NCI-H345 treated with DMSO at 0.1 percent for 48 hours (cell line): ENCODE data around the gene YES1.
"Not testable (repeated sequence)": the region's sequence is repeated elsewhere in the genome, so short reads cannot be mapped to it uniquely, and the experiment has no call there.

Experiments
- DNase-seq: peaks from one replicate; lab custom pipeline; 2025; ENCODE audit not compliant: unreplicated experiment; lab: John Stamatoyannopoulos, UW

The YES1 gene

GRCh38 chr18:686339-687111 lies 125.5 kb downstream of the YES1 start:
- DNase-seq, result peak; percentile 8

DNA sequence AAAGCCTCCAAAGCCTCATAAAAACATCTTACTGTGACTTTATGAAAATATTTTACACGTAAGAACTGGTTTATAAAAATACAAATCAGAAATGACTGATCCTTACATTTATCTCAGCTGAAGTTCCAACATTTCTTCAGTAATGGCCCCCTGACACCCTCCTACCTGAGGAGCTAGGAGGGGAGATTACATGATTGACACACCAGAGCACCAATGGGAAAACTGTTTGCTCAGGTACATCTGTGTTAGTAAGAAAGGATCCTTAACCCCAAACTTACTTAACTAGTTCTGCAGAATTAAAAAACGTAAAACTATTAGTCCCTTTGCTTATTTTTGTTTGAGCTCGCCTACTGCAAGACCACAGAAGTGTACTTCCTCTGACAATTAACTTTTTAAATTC lies 126.6 kb downstream of the YES1 start:
- DNase-seq, result no peak

- no peak for DNase-seq
Measured at GRCh38 chr18:683531-683930, 128.5 kb downstream of the YES1 start.

- DNase-seq, result no peak
Measured at GRCh38 chr18:682833-683232, 129.2 kb downstream of the YES1 start.

DNA sequence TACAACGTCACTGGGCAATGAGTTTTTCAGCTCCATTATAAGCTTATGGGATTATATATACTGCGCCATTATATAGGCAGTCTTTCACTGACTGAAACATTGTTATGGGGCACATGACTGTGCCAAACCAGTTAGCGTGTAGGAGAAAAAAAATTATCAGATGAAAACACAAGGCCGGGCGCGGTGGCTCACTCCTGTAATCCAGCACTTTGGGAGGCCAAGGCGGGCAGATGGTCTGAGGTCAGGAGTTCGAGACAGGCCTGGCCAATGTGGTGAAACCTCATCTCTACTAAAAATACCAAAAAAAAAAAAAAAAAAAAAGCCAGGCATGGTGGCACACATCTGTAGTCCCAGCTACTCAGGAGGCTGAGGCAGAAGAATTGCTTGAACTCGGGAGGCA lies 129.6 kb downstream of the YES1 start:
- not testable (repeated sequence) for DNase-seq

DNA sequence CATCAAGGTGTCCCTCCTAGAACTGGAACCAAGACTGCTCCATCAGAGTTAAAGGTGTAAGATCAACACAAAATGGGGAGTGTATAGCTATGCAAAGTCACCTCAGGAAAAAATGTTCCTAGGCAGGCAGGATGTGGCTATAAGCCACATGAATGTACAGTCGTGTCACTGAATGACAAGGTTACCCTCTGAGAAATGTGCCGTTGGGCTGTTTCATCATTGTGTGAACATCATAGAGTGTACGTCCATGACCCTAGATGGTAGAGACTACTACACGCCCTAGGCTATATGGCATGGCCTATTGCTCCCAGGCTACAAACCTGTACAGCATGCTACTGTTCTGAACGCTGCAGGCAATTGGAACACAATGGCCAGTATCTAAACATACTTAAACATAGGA lies 130.1 kb downstream of the YES1 start:
- no peak for DNase-seq

DNA sequence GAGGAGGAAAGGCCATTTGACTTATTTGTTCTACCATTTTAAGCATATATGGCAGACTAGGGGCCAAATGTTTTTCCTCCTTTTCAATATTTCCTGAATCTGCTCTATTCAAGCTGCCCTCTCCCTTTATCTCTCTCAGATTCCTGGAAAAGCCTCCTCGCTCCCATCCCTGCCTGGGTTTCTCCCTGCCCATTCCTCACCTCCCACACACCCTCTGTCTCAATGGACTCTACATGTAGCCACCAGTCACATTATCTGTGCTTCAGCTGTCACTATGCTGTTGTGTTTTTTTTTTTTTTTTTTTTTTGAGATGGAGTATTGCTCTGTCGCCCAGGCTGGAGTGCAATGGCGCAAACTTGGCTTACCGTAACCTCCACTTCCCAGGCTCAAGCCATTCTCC lies 131.7 kb downstream of the YES1 start:
- DNase-seq, result no peak

DNA sequence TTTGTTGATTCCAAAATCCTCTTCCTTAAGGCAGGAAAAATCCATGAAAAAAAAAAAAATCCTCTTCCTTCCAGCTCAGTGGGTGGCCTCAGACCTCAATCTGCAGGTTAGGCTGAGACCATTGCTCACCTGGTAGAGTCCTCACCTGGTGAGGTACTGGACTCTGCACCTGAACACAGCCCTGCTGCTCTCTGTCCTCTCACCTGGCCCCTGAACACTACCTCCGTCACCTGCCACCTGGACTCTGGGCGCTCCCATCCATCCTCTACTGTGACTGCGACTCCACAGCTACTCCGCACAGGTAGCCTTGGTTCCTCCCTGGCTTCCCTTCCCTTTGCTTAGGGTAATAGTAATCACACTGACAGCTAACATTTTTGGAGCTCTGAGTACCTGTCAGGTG lies 132.5 kb downstream of the YES1 start:
- DNase-seq, result no peak

DNA sequence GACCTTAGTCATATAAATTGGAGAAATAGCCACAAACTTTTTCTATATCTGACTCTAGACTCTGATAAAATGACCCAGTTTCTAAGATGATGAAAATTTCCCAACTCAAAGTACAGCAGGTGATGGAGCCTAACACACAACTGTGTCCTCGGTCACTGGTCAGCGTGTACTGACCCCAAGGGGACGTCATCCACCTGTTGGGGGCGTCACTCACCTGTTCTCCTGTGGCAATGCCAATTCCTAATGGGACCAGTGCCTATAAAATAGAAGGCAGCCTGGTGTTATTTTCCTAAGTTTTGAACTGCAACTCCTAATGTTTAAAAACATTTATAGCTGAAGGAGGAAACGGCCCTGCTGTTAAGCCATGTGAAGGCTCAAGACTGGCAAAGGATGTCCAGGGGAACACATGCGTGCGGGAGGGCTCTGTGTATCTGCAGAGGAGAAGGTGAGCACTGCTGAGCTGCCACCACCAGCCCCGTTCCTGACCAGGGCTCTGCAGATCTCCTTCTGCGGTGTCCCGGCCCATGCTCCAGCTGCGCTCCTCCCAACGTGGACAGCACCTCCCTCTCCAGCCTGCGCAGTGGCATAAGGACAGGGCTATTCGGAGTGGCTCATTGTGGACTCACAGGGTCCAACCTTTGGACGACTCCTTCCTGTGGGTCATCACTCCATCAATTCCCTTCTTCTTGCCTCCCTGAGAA lies 133.4 kb downstream of the YES1 start:
- no peak for DNase-seq

- no peak for DNase-seq
Measured at GRCh38 chr18:677951-678381, 134.1 kb downstream of the YES1 start.

- no peak for DNase-seq
Measured at GRCh38 chr18:677145-677544, 134.9 kb downstream of the YES1 start.

- no peak for DNase-seq
Measured at GRCh38 chr18:676736-677135, 135.3 kb downstream of the YES1 start.

GRCh38 chr18:676069-676468 lies 136.0 kb downstream of the YES1 start:
- DNase-seq, result no peak

DNA sequence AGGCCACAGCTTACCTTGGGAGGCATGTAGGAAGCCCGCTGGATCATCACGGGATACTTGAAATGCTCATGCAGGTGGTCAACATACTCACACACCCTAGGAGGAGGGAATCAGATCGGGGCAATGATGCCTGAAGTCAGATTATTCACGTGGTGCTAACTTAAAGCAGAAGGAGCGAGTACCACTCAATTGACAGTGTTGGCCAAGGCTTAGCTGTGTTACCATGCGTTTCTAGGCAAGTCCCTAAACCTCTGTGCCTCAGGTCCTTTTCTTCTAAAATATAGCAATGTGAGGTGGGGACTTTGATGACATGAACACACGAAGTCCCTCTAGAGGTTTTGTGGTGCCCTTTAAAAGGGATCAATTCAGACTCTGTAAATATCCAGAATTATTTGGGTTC lies 136.7 kb downstream of the YES1 start:
- DNase-seq, result no peak

- DNase-seq, result no peak
Measured at GRCh38 chr18:673769-674168, 138.3 kb downstream of the YES1 start.

DNA sequence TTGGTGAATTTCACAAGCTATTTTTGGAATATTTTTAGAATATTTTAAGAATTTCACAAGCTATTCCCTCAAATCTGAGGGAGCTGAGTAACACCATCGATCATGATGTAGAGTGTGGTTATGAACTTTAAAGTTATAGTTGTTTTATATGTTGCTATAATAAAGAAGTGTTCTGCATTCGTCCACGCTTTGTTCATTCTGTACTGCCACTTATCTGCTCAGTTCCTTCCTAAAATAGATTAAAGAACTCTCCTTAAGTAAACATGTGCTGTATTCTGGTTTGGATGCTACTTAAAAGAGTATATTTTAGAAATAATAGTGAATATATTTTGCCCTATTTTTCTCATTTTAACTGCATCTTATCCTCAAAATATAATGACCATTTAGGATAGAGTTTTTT lies 138.7 kb downstream of the YES1 start:
- no peak for DNase-seq
